ENCODE results near the gene HLA-E. TPM values are rescaled to one million over a fixed set of nuclear protein-coding genes. Genes with fewer than 3 reads are reported as not detected.
A peak's percentile ranks its signal among the peaks of the same experiment; 100 is the strongest.

The HLA-E gene
- total and polyA plus RNA-seq, 10 of the 15 experiments (the other 5 are each of a cell fraction or from before 2014, with no cell fraction given) = 35.1 to 483 (median 267) TPM

DNA sequence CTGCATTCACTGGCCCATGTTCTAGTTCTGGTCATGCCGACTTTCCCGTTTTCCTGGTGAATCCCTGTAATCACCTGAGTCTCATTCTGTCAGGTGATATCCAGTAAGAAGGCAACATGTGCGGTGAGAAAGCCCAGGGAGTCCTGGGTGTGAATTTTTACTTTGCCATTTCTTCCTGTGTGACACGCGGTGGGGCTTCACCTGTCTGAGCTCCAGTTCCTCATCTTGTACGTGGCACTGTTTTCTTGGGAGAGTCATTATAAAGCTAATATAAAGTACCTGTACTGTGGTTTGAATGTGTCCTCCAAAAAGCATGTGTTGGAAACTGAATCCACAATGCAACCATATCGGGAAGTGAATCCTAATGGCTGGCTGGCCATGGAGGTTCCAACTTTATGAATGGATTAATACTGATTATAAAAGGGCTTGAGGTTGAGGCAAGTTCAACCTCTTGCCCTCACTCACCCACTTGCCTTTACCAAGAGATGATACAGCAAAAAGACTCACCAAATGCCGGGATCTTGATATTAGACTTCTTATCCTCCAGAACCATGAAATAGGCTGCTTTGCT is 5.1 kb downstream of the HLA-E start:
- SMC1A ChIA-PET (ENCODE audit: uncharacterized antibody, unreplicated experiment) = interaction anchor here (0.8 to 6.0 kb wide), 13 partner anchors 9 to 50 kb away, joined by 3 to 49 read pairs (median 4); no protein-coding TSS in a partner anchor
- Histone ChIP-seq H3K4me2 (ENCODE audit: control insufficient read depth, insufficient read depth) (no peak overlapping the region), H2AFZ (ENCODE audit: control insufficient read depth, low read depth, low read length) (no peak overlapping the region), H3K27me3 (replicated peaks in 1 of 2; ENCODE audit: control insufficient read depth in 2 of 2, insufficient read depth in 2 of 2, low read length in 1 of 2) (no peaks in the 10 kb centered on the region), H4K20me1 (ENCODE audit: control insufficient read depth, insufficient read depth) (peaks cover 4% of the 10 kb centered on the region), H3K4me1 (ENCODE audit: control insufficient read depth, insufficient read depth, low read length) (peaks cover 14% of the 10 kb centered on the region), H3K9me3 (replicated peaks; ENCODE audit: control insufficient read depth, insufficient read depth, low read length) (no peaks in the 10 kb centered on the region), H3K27ac (ENCODE audit: control insufficient read depth, insufficient read depth) (no peak overlapping the region), H3K9ac (ENCODE audit: control insufficient read depth, insufficient read depth, low read length) (no peak overlapping the region), H3K79me2 (ENCODE audit: control insufficient read depth, insufficient read depth, low read length) (peaks cover 33% of the 10 kb centered on the region), H3K4me3 (no peak overlapping the region), H3K36me3 (ENCODE audit: control insufficient read depth in 2 of 2, insufficient read depth in 2 of 2, low read length in 1 of 2) (peaks cover 20 to 37% of the 10 kb centered on the region in 2 experiments)
- no TSS peak for BruUV-seq (replicated peaks)
- CTCF ChIA-PET = interaction anchor here (0.6 to 8.0 kb wide), 17 partner anchors 8 to 230 kb away, joined by 3 to 93 read pairs (median 3); partner anchors contain the start of genes ABCF1 and PRR3
- POLR2A ChIA-PET = interaction anchor here (0.9 to 2.7 kb wide), 6 partner anchors 15 to 52 kb away, joined by 3 to 16 read pairs (median 8); no protein-coding TSS in a partner anchor
- no peak for FAIRE-seq
- RAD21 ChIA-PET (ENCODE audit: unreplicated experiment) = interaction anchor here (1.1 to 3.5 kb wide), 6 partner anchors 10 to 50 kb away, joined by 3 to 21 read pairs (median 7); no protein-coding TSS in a partner anchor
- intact Hi-C loops (cut with micrococcal nuclease; ENCODE audit: unreplicated experiment) (no loop called here), in situ Hi-C loops (cut with MboI) (loop anchor here (5.0 kb wide), 1 partner anchor 38 kb away; no protein-coding TSS in a partner anchor)
- 0 out of 3 replicates have a peak, but pooled peaks have one; percentile 2 for ATAC-seq
- 15% methylated on average over 8 of the region's 8 CpGs for WGBS (ENCODE audit: insufficient coverage, insufficient replicate concordance, low lambda C conversion rate, missing lambda C conversion rate)
- DNase-seq (ENCODE audit: low read depth, low spot score) = no peak
- TF ChIP-seq SUPT20H (IDR thresholded peaks at IDR 0.05; ENCODE audit: borderline replicate concordance, control insufficient read depth, low read depth, low read length) (no peak), CBFB (IDR thresholded peaks at IDR 0.05; ENCODE audit: low read depth) (peak; percentile 20; the same call in 1 of the 2 replicates), SMARCA5 (IDR thresholded peaks at IDR 0.05) (no peak), SMC3 (IDR thresholded peaks at IDR 0.05; ENCODE audit: borderline replicate concordance, low read length) (no peak), CHD4 (IDR thresholded peaks at IDR 0.05) (no peak), BRCA1 (IDR thresholded peaks at IDR 0.05; ENCODE audit: low read depth, low read length) (no peak), ZNF274 (IDR thresholded peaks at IDR 0.05; ENCODE audit: insufficient read depth, insufficient read length) (no peak), ATF7 (IDR thresholded peaks at IDR 0.05; ENCODE audit: low read depth) (no peak), PAX8 (IDR thresholded peaks at IDR 0.05) (no peak), ZNF24 (IDR thresholded peaks at IDR 0.05) (no peak), HCFC1 (IDR thresholded peaks at IDR 0.05; ENCODE audit: low read length) (no peak), CBX3 (IDR thresholded peaks at IDR 0.05; ENCODE audit: borderline replicate concordance, low read depth) (no peak), BACH1 (IDR thresholded peaks at IDR 0.05; ENCODE audit: borderline replicate concordance) (no peak), CHD1 (IDR thresholded peaks at IDR 0.05; ENCODE audit: low read depth, low read length) (no peak), RAD51 (IDR thresholded peaks at IDR 0.05) (0 out of 2 replicates have a peak, but pooled peaks have one; percentile 12), JUNB (IDR thresholded peaks at IDR 0.05) (no peak), CEBPB (IDR thresholded peaks at IDR 0.05; ENCODE audit: borderline replicate concordance in 1 of 2, low read depth in 2 of 2, low read length in 2 of 2) (no peak), SRF (IDR thresholded peaks at IDR 0.05; ENCODE audit: low read depth in 2 of 2, low read length in 2 of 2) (no peak), NR2C2 (IDR thresholded peaks at IDR 0.05; ENCODE audit: borderline replicate concordance, control insufficient read depth, insufficient read length, low read depth) (no peak)
- TF ChIP-seq, protein P1, sequence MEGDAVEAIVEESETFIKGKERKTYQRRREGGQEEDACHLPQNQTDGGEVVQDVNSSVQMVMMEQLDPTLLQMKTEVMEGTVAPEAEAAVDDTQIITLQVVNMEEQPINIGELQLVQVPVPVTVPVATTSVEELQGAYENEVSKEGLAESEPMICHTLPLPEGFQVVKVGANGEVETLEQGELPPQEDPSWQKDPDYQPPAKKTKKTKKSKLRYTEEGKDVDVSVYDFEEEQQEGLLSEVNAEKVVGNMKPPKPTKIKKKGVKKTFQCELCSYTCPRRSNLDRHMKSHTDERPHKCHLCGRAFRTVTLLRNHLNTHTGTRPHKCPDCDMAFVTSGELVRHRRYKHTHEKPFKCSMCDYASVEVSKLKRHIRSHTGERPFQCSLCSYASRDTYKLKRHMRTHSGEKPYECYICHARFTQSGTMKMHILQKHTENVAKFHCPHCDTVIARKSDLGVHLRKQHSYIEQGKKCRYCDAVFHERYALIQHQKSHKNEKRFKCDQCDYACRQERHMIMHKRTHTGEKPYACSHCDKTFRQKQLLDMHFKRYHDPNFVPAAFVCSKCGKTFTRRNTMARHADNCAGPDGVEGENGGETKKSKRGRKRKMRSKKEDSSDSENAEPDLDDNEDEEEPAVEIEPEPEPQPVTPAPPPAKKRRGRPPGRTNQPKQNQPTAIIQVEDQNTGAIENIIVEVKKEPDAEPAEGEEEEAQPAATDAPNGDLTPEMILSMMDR (IDR thresholded peaks at IDR 0.05 in 2 of 3, conservative IDR thresholded peaks at IDR 0.05 in 1 of 3; ENCODE audit: control insufficient read depth in 2 of 3, extremely low read depth in 1 of 3, insufficient read depth in 1 of 3, low read depth in 3 of 3, low read length in 3 of 3) = no peak
- TF ChIP-seq, protein P2, sequence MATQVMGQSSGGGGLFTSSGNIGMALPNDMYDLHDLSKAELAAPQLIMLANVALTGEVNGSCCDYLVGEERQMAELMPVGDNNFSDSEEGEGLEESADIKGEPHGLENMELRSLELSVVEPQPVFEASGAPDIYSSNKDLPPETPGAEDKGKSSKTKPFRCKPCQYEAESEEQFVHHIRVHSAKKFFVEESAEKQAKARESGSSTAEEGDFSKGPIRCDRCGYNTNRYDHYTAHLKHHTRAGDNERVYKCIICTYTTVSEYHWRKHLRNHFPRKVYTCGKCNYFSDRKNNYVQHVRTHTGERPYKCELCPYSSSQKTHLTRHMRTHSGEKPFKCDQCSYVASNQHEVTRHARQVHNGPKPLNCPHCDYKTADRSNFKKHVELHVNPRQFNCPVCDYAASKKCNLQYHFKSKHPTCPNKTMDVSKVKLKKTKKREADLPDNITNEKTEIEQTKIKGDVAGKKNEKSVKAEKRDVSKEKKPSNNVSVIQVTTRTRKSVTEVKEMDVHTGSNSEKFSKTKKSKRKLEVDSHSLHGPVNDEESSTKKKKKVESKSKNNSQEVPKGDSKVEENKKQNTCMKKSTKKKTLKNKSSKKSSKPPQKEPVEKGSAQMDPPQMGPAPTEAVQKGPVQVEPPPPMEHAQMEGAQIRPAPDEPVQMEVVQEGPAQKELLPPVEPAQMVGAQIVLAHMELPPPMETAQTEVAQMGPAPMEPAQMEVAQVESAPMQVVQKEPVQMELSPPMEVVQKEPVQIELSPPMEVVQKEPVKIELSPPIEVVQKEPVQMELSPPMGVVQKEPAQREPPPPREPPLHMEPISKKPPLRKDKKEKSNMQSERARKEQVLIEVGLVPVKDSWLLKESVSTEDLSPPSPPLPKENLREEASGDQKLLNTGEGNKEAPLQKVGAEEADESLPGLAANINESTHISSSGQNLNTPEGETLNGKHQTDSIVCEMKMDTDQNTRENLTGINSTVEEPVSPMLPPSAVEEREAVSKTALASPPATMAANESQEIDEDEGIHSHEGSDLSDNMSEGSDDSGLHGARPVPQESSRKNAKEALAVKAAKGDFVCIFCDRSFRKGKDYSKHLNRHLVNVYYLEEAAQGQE (IDR thresholded peaks at IDR 0.05; ENCODE audit: low read depth, low read length) = no peak

Data from GM12878 (cell line).